A549 treated with GW870086 at 1 μM for 4 hours (cell line): ENCODE results near the gene AQP1. TPM values are rescaled to one million over a fixed set of nuclear protein-coding genes. Genes with fewer than 3 reads are reported as not detected.

Source experiments
- total RNA-seq: library from RNA; stranded (reverse); fragments of 200-300 nt; extraction: Qiagen RNA extraction; gene quantifications from 5 replicates; pipeline ENCODE4 v1.2.3, GENCODE V29; 2022; ENCODE audit warnings: low read depth

Gene AQP1
- 0.30 to 0.53 TPM (median 0.44 TPM) in 5 replicates for total RNA-seq

GRCh38 chr7:30911561-30911969, at the start of gene AQP1:
TSS of gene AQP1 (plus strand) at chr7:30911853. CDS start at chr7:30911910, 57 bp downstream.

GRCh38 chr7:30963842-30964241, 52.2 kb downstream of the AQP1 start, which contains the start of gene GHRHR:
TSS of gene GHRHR (plus strand) at chr7:30963953. CDS start at chr7:30964069, 116 bp downstream.

Other genes with a start within 250 kb of the AQP1 start
- gene CRHR2, start 229.4 kb upstream of the AQP1 start, total RNA-seq: 0.05 to 0.07 TPM in 2 of 5 replicates, not detected in the others
- gene INMT, start 159.7 kb upstream of the AQP1 start, total RNA-seq: not detected in 5 replicates
- gene MINDY4, start 140.4 kb upstream of the AQP1 start, total RNA-seq: 2.0 to 2.9 TPM (median 2.3 TPM) in 5 replicates
- gene GHRHR, start 52.1 kb downstream of the AQP1 start, total RNA-seq: not detected in 5 replicates
- gene ADCYAP1R1, start 140.5 kb downstream of the AQP1 start, total RNA-seq: 0.01 to 0.08 TPM (median 0.02 TPM) in 3 of 5 replicates, not detected in the others